Activated T-cell treated with anti-CD3 and anti-CD28 coated beads, Interleukin-2, amount 50 U/mL, for 72 hours (primary cell): ENCODE data around the gene AGBL3. TPM values are rescaled to one million over a fixed set of nuclear protein-coding genes. Genes with fewer than 3 reads are reported as not detected.

Source experiments
- ATAC-seq, 2 donors: fragments of 150-1000 bp; cut with Tn5 transposase; replicated peaks in 1 of 2; 2 replicates each; pipeline ENCODE4 v1.10.0; 2021; ENCODE audit warnings: moderate library complexity in 2 of 2, mild to moderate bottlenecking in 1 of 2
- DNase-seq, 2 donors: peaks; one replicate each; pipeline ENCODE4 v3.0.0; 2021 to 2022; ENCODE audit warnings: mixed read lengths in 1 of 2
- H3K27ac Mint-ChIP-seq: one replicate; pipeline ENCODE4 v1.8.0; 2022; ENCODE audit warnings: mild to moderate bottlenecking, moderate library complexity, mixed read lengths
- H3K27me3 Mint-ChIP-seq: one replicate; pipeline ENCODE4 v1.8.0; 2022; ENCODE audit warnings: low read depth, mixed read lengths
- H3K36me3 Mint-ChIP-seq, 2 donors: one replicate each; pipeline ENCODE4 v1.8.0; 2022; ENCODE audit warnings: mixed read lengths in 2 of 2, mild to moderate bottlenecking in 1 of 2; ENCODE audit not compliant: insufficient read depth in 2 of 2
- H3K4me1 Mint-ChIP-seq: one replicate; pipeline ENCODE4 v1.8.0; 2022; ENCODE audit warnings: low read depth, mixed read lengths
- H3K4me3 Mint-ChIP-seq, 2 donors: one replicate each; pipeline ENCODE4 v1.8.0; 2022; ENCODE audit warnings: mild to moderate bottlenecking in 2 of 2, mixed read lengths in 2 of 2, moderate library complexity in 2 of 2
- H3K9me3 Mint-ChIP-seq, 2 donors: one replicate each; pipeline ENCODE4 v1.8.0; 2022; ENCODE audit warnings: mixed read lengths in 2 of 2
- total RNA-seq, 2 donors: library from RNA; stranded (reverse); gene quantifications; one replicate each; pipeline ENCODE4 v1.2.3, GENCODE V29; 2022

Gene AGBL3
- total RNA-seq: 1 to 10 TPM; 2.4 to 3.8 TPM

DNA sequence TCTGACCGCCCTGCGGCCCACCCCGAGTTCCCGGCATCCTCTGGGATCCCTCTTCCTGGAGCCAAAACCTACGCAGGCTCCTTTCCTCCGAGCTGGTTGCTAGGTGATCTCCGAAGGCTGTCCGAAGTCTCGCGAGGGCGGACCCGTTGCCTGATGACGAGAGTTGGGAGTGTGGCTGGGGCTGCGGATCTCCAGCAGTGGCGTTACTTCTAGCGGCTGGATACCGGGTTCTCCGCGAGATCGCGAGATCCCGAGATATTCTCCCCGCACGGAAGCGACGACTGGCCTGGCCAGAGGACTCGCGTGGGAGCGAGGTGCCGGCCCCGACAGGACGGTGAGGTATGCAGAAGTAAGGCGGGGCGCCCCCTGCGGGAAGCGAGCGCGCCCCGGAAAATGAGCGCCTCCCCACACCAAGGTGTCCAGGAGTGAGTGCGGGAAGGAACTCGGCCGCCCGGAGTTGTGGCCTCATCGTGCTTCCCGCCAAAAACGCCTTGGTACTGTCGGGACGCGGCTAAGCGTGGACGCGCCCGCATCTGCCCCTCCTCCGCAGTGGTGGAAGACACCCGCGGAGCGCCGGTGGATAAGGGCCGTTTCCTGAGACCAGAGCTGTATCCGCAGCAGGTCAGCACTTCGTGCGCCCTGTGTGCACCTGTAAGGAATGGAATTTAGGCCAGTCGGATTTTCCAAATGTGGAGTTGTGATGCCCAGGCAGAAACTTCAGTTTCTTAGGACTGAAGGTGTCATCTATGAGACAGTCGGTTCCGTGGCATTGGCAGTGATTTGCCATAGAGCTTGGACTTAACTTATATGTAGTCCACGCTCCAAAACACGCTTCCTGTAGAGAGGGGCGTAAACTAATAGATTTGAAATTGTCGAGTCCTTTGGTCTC, at the start of gene AGBL3:
Gene AGBL3, plus strand, starts transcription at position 146 of the 889 bp plus-strand sequence. CDS start 1,426 bp downstream, outside the sequence.
- Mint-ChIP-seq H3K4me3 (peak within 1 kb of the TSS; percentile 97), H3K9me3 (no peaks in the 10 kb centered on the region), H3K4me1 (peaks cover 40% of the 10 kb centered on the region), H3K27me3 (no peaks in the 10 kb centered on the region), H3K36me3 (peaks cover 1 to 7% of the 10 kb centered on the region in 2 donors), H3K27ac (peak within 1 kb of the TSS; percentile 98)
- DNase-seq: peak; percentile 89 to 92
- ATAC-seq: peak; percentile 95 to 96

DNA sequence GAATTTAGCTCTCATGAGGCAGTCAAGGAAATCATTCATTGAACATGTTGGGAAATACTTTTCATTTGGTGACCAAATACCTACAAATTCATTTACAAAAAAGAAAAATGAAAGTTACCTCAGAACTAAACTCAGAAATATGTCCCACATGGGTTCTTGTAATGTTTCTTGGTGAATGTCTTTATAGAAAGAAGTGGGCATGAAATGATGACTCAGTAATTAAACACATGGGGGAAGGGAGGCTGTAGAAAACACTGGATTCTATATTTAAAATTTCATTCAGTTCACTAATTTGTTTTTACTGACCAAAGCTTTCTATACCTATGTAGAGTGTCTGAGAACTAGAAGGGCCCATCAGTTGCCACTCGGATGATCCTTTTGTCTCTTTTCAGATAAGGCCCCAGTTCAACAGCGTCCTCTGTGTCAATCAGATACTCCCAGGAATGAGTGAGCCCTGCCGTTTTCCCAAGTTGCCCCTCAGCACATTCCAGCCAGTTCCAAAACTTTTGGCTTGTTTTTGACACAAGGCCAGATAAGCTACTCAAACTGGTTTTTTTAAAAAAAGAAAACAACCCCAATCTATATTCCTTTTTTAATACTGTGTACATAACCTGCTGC, 49.3 kb upstream of the AGBL3 start:
- Mint-ChIP-seq H3K4me1 (peaks cover 29% of the 10 kb centered on the region), H3K4me3 (no peak overlapping the region), H3K9me3 (no peaks in the 10 kb centered on the region), H3K27me3 (peaks cover 8% of the 10 kb centered on the region), H3K27ac (no peak overlapping the region), H3K36me3 (peaks cover 0 to 1% of the 10 kb centered on the region in 2 donors)
- ATAC-seq (no peak), DNase-seq (no peak)

DNA sequence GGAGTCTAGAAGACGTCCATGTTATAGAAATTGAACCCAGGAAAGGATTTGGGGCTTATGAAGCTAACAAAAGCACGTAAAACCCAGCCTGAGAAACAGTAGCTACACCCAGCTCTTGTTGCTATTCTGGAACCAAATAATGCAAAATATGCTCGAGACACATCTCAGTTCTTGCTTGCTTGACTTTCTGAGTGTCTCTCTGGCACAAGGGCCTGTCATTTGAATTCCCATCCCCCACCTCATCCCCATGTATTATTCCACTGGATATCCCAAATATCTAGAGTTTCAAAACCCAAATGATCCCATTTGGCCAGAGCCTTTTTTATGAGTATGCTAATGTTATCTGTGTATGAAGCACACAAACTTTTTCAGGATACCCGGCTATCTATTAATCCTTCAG, 48.2 kb upstream of the AGBL3 start:
- Mint-ChIP-seq H3K9me3 (no peaks in the 10 kb centered on the region), H3K27me3 (peaks cover 8% of the 10 kb centered on the region), H3K4me3 (no peak overlapping the region), H3K27ac (no peak overlapping the region), H3K36me3 (no peaks in the 10 kb centered on the region), H3K4me1 (peaks cover 24% of the 10 kb centered on the region)
- DNase-seq (no peak), ATAC-seq (no peak)

DNA sequence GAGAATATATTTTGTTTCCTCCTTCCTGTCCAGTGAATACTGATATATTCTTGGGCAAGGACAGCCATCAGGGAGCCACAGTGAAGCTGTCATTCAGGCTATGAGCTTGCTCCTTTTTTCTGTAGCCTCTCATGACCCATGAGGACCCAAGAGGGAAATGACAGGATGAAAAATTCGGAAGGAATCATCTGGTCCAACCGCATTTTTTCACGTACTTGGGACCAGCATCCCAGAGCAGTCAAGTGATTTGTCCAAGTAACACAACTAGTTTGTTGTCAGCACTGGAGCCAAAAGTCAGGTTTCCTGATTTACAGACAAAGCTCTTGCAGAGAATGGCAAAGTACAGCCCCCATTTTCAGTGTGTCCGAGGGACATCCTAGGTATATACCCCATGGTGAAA, 47.2 kb upstream of the AGBL3 start:
- no peaks in the 10 kb centered on the region for H3K9me3 Mint-ChIP-seq
- no peaks in the 10 kb centered on the region for H3K36me3 Mint-ChIP-seq
- no peak for ATAC-seq
- H3K27ac Mint-ChIP-seq: no peak overlapping the region
- peaks cover 18% of the 10 kb centered on the region for H3K4me1 Mint-ChIP-seq
- H3K27me3 Mint-ChIP-seq: peaks cover 8% of the 10 kb centered on the region
- no peak for DNase-seq
- no peak overlapping the region for H3K4me3 Mint-ChIP-seq

DNA sequence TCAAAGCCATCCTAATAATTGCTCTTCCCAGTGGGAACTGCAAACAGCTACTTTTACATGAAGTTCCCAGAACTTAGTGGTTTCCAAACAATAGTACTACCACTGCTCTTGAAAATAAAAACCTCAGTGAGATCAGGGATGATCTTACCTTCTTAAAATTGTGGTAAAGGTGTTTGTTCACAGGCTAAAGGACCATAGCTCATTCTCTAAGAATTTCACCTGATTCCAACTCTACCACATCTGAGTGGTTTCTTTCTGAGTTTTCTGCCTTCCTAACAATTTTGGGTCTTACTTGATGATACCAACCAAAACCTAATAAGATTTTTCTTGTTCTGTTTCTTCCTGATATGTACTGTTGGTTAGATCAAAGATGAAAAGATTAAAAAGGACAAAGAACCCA, 45.6 kb upstream of the AGBL3 start:
- DNase-seq: no peak
- no peak overlapping the region for H3K4me3 Mint-ChIP-seq
- H3K4me1 Mint-ChIP-seq: peaks cover 14% of the 10 kb centered on the region
- H3K27me3 Mint-ChIP-seq: peaks cover 8% of the 10 kb centered on the region
- no peak overlapping the region for H3K27ac Mint-ChIP-seq
- no peaks in the 10 kb centered on the region for H3K36me3 Mint-ChIP-seq
- no peaks in the 10 kb centered on the region for H3K9me3 Mint-ChIP-seq
- no peak for ATAC-seq

DNA sequence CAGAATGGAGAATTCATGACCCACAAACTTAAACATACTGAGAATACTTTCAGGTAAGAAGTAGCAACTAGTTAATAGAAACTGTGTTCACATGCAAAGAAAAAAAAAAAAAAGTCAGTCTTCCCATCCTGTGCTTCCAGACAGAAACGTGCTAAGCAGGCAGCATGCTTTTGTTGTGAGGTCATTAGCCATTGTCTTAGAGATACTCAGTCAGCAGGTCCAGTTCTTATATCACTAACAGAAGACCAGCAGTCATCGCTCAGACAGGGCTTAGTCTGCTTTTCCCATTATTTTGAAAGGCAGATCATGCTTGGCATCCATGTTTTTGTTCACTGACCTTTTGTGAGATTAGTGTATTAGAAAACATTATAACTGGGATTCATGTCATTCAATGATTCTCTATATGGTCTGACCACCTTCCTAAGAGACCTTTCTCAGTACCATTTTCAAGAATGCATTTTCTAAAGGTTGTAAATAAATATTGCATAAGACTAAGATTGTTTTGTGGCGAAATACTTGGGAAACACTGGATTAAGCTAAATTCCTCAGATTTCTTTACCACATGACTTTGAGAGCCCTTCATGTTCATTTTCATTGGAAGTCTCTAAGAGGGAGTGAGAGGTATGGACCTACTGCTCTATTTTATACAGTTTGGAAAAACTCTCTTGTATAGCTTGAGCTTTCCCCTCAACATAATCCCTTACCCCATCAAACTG, 45.0 kb upstream of the AGBL3 start:
- no peak for ATAC-seq
- Mint-ChIP-seq H3K4me3 (no peak overlapping the region), H3K27ac (no peak overlapping the region), H3K4me1 (peaks cover 19% of the 10 kb centered on the region), H3K36me3 (no peaks in the 10 kb centered on the region), H3K9me3 (no peaks in the 10 kb centered on the region), H3K27me3 (peaks cover 8% of the 10 kb centered on the region)
- DNase-seq: no peak

DNA sequence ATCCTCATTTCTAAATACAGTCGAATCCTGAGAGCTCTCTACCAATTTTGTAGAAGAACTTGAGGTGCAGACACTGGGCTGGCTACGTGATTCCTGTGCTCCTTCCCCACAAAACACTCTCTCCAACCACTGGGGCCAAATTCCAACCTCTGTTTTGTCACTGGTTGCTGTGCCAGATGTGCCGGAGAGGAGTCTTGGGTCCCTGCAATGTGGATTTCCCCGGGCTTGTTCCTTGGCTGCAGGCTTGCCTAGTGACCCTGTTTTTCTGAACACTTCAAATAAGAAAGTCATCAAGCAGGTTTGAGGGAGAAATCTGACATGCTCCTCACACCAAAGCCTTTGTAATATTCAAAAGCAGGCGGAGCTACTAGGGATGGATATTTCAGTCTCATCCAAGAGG, 44.4 kb upstream of the AGBL3 start:
- Mint-ChIP-seq H3K4me1 (peaks cover 19% of the 10 kb centered on the region), H3K27ac (no peak overlapping the region), H3K9me3 (no peaks in the 10 kb centered on the region), H3K4me3 (no peak overlapping the region), H3K27me3 (peaks cover 8% of the 10 kb centered on the region), H3K36me3 (no peaks in the 10 kb centered on the region)
- DNase-seq: no peak
- no peak for ATAC-seq

DNA sequence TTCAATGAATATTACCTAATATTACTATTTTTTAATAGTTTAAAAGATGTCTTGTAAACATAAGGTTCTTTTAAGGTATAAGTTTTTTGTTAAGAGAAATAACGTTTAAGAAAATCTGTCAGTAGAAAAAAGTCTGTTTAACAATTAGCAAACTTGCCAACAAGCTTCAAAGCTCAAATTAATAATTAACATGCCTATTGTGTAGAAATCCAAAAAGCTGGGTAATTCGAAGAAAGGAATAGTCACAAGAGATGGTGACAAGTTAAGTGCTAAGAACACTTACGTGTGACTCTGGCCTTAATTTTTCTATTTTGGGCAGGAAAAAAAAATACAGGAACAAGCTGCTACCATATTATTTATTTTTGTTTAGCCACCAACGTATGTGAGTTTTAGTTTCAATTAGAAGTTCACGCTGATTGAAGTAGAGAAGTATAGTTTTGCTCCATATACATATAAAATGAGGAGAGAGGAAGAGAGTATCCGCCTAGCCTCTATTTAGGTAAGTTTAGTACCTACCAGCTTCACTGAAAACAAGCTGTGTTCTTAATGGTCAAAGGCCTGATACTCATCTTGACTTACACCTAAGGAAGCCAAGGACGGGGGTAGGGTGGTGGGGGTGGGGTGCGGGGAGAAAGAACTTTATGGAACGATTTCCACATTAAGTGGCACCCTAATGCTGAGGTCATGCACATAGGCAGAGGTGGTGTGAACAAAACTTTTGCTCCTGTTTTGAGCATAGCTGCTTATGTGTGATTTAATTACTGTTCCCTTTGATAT, 43.4 kb upstream of the AGBL3 start:
- Mint-ChIP-seq H3K4me3 (no peak overlapping the region), H3K4me1 (peaks cover 17% of the 10 kb centered on the region), H3K36me3 (no peaks in the 10 kb centered on the region), H3K27me3 (peaks cover 5% of the 10 kb centered on the region), H3K27ac (peak overlapping the region; percentile 35), H3K9me3 (no peaks in the 10 kb centered on the region)
- DNase-seq (no peak), ATAC-seq (no peak)

DNA sequence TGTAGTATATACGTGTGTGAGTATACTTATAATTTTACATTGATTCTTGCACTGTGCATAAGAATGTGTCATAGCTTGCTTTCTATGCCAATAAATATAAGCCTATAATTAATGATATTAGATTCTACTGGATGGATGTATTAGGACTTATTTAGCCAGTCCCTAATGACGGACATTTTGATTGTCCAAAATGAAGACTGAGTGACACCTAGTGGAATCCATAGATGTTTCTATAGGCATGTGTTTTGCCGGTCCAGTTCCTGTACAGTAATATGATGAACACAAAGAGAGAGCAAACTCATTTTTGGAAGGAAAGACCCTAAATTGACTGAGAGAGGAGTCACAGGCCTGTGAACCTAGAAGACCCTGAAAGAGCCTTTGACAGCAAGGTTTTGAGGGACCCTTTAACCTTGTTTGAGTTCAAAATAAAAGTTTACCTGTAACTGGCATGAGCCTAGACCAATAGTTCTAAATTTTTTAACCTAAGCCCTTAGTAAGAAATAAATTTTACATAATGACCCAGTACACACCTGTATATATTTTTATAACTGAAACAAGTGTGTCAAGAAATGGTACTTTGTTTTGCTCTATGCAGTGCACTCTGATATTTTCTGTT, 42.4 kb upstream of the AGBL3 start:
- H3K4me3 Mint-ChIP-seq: no peak overlapping the region
- H3K27me3 Mint-ChIP-seq: no peaks in the 10 kb centered on the region
- DNase-seq (no peak), ATAC-seq (no peak)
- H3K9me3 Mint-ChIP-seq: no peaks in the 10 kb centered on the region
- H3K4me1 Mint-ChIP-seq: peaks cover 17% of the 10 kb centered on the region
- H3K36me3 Mint-ChIP-seq: no peaks in the 10 kb centered on the region
- H3K27ac Mint-ChIP-seq: no peak overlapping the region

DNA sequence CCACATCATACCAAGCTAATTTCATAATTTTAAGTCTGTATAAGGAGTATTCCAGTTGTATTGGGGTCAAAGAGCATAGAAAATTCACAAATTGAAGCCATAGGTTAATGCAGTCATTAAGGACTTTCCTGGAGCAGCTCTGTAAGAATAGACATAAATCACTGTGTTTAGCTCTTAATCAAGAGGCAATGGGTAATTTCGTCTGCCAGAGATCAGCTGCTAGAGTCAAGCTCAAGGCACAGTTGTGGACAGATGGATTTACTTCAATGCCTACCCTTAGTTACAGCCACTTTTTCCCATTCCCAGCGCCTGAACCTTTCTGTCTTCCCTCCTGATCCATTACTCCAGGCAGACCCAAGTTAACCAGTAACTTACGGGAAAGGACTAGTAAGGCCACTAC, 40.6 kb upstream of the AGBL3 start:
- no peaks in the 10 kb centered on the region for H3K27me3 Mint-ChIP-seq
- no peaks in the 10 kb centered on the region for H3K36me3 Mint-ChIP-seq
- no peak for DNase-seq
- H3K4me3 Mint-ChIP-seq: no peak overlapping the region
- no peak for ATAC-seq
- H3K4me1 Mint-ChIP-seq: peaks cover 17% of the 10 kb centered on the region
- no peak overlapping the region for H3K27ac Mint-ChIP-seq
- H3K9me3 Mint-ChIP-seq: no peaks in the 10 kb centered on the region

DNA sequence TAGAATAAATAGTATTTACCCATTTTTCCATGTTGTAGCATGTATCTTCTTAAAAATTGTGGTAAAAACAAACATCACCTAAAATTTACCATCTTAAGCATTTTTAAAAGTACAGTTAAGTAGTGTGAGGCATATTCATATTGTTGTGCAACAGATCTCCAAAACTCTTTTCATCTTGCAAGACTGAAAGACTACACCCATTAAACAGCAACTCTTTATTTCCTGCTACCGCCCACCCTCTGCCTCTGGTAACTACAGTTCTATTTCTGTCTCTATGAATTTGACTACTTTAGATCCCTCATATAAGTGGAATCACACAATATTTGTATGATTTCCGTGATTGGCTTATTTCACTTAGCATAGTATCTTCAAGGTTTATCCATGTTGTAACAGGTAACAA, 40.0 kb upstream of the AGBL3 start:
- Mint-ChIP-seq H3K36me3 (no peaks in the 10 kb centered on the region), H3K4me3 (no peak overlapping the region), H3K27ac (no peak overlapping the region), H3K9me3 (no peaks in the 10 kb centered on the region), H3K27me3 (no peaks in the 10 kb centered on the region), H3K4me1 (peaks cover 17% of the 10 kb centered on the region)
- ATAC-seq (peak in 1 of 2 donors; percentile 39), DNase-seq (no peak)

DNA sequence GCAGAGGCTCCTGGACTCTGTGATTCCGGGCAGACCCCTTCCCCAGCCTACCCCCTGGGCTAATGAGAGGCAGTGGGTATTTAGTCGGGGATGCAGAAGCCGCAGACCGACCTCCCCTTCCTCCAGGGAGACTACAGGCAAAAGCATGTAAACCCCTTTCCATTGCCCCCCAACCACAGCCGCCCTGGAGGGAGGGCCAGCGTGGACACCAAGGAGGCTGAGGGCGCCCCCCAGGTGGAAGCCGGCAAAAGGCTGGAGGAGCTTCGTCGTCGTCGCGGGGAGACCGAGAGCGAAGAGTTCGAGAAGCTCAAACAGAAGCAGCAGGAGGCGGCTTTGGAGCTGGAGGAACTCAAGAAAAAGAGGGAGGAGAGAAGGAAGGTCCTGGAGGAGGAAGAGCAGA, 39.0 kb upstream of the AGBL3 start:
- H3K4me1 Mint-ChIP-seq: peaks cover 17% of the 10 kb centered on the region
- no peak overlapping the region for H3K4me3 Mint-ChIP-seq
- H3K27me3 Mint-ChIP-seq: no peaks in the 10 kb centered on the region
- no peak for DNase-seq
- no peaks in the 10 kb centered on the region for H3K9me3 Mint-ChIP-seq
- no peaks in the 10 kb centered on the region for H3K36me3 Mint-ChIP-seq
- H3K27ac Mint-ChIP-seq: no peak overlapping the region
- ATAC-seq: no peak
